ENCODE data around the gene RALGAPB.
"Not testable (repeated sequence)": the region's sequence is repeated elsewhere in the genome, so short reads cannot be mapped to it uniquely, and the experiment has no call there.

- TF ChIP-seq POLR2A, POLR2AphosphoS5 (IDR thresholded peaks at IDR 0.05; ENCODE audit: low read depth, low read length): not testable (repeated sequence)
Measured at GRCh38 chr20:38460631-38461030, 12.0 kb upstream of the RALGAPB start.
